GM12878 (cell line): Measurements from ENCODE around the gene GSE1. TPM values are rescaled to one million over a fixed set of nuclear protein-coding genes. Genes with fewer than 3 reads are reported as not detected.

ENCODE experiments used
- ATAC-seq: fragments of 200-7000 bp; cut with Tn5 transposase; 3 replicates; pipeline ENCODE4 v1.9.1; 2020; ENCODE audit warnings: mild to moderate bottlenecking, moderate library complexity
- BruUV-seq: library from RNA; stranded (reverse); fragments of 400-500 nt; replicated peaks from 2 replicates; lab custom pipeline; 2021; lab: Mats Ljungman, UMichigan
- CTCF ChIA-PET: fragments of 300-600 bp; sonication (Branson Sonifier 250); formaldehyde crosslinking; extraction: SDS; loops from one replicate; lab custom pipeline; 2021; ENCODE audit warnings: inconsistent platforms; lab: Yijun Ruan, JAX
- POLR2A ChIA-PET: fragments of 350-600 bp; formaldehyde crosslinking; extraction: SDS; loops from one replicate; lab custom pipeline; 2021; ENCODE audit warnings: inconsistent platforms; lab: Charles Lee
- RAD21 ChIA-PET: fragments of 300-600 bp; sonication (Branson Sonifier 250); formaldehyde crosslinking; loops from one replicate; lab custom pipeline; 2023; ENCODE audit warnings: antibody characterized with exemption; ENCODE audit not compliant: unreplicated experiment; lab: Charles Lee
- SMC1A ChIA-PET: fragments of 300-600 bp; sonication (Branson Sonifier 250); formaldehyde crosslinking; loops from one replicate; lab custom pipeline; 2023; ENCODE audit not compliant: unreplicated experiment, uncharacterized antibody; lab: Charles Lee
- DNase-seq: peaks from one replicate; pipeline ENCODE4 v3.0.0-alpha.2; 2011; ENCODE audit warnings: low read depth, low spot score
- FAIRE-seq: peaks from 3 replicates; lab custom pipeline; 2011; peaks lifted over from hg19 to GRCh38; lab: Jason Lieb, UNC
- H2AFZ ChIP-seq: 2 replicates; pipeline ENCODE4 v1.6.0; 2011; ENCODE audit warnings: low read depth, low read length, control low read depth; ENCODE audit not compliant: control insufficient read depth
- H3K27ac ChIP-seq: 2 replicates; pipeline ENCODE4 v1.5.1; 2011; ENCODE audit warnings: control low read depth; ENCODE audit not compliant: control insufficient read depth, insufficient read depth
- H3K27me3 ChIP-seq, 2 experiments: replicated peaks in 1 of 2; 2 replicates each; pipeline versions ENCODE4 v1.6.0 to v1.6.1; 2011; ENCODE audit warnings: low read length in 1 of 2; ENCODE audit not compliant: control insufficient read depth in 2 of 2, insufficient read depth in 2 of 2
- H3K36me3 ChIP-seq, 2 experiments: 2 replicates each; pipeline ENCODE4 v1.5.1; 2011; ENCODE audit warnings: low read length in 1 of 2; ENCODE audit not compliant: control insufficient read depth in 2 of 2, insufficient read depth in 2 of 2
- H3K4me1 ChIP-seq: 2 replicates; pipeline ENCODE4 v1.6.1; 2011; ENCODE audit warnings: mild to moderate bottlenecking, low read length, moderate library complexity, mixed read lengths; ENCODE audit not compliant: control insufficient read depth, insufficient read depth
- H3K4me2 ChIP-seq: 2 replicates; pipeline ENCODE4 v1.6.0; 2011; ENCODE audit warnings: control low read depth; ENCODE audit not compliant: control insufficient read depth, insufficient read depth
- H3K4me3 ChIP-seq: fragments of 200-600 bp; sonication (generic); 2 replicates; pipeline ENCODE4 v1.5.1; 2016
- H3K79me2 ChIP-seq: 2 replicates; pipeline ENCODE4 v1.6.0; 2011; ENCODE audit warnings: low read length; ENCODE audit not compliant: control insufficient read depth, insufficient read depth
- H3K9ac ChIP-seq: 2 replicates; pipeline ENCODE4 v1.8.0; 2011; ENCODE audit warnings: low read length, control low read depth, mixed read lengths; ENCODE audit not compliant: control insufficient read depth, insufficient read depth
- H3K9me3 ChIP-seq: replicated peaks from 3 replicates; pipeline ENCODE4 v1.5.1; 2011; ENCODE audit warnings: mild to moderate bottlenecking, low read length; ENCODE audit not compliant: control insufficient read depth, insufficient read depth
- H4K20me1 ChIP-seq: 2 replicates; pipeline ENCODE4 v1.6.0; 2011; ENCODE audit not compliant: control insufficient read depth, insufficient read depth
- ATF7 ChIP-seq: fragments of 450-650 bp; IDR thresholded peaks from 2 replicates; pipeline ENCODE4 v1.6.1; 2016; ENCODE audit warnings: low read depth, mild to moderate bottlenecking
- BCL11A ChIP-seq: IDR thresholded peaks from 2 replicates; pipeline ENCODE4 v1.6.1; 2011; ENCODE audit warnings: low read depth, low read length
- MEF2A ChIP-seq: IDR thresholded peaks from 2 replicates; pipeline ENCODE4 v1.6.1; 2011; ENCODE audit warnings: low read depth, mild to moderate bottlenecking, low read length, moderate library complexity; ENCODE audit not compliant: insufficient read depth
- MTA2 ChIP-seq: fragments of 450-650 bp; IDR thresholded peaks from 2 replicates; pipeline ENCODE4 v1.6.1; 2016; ENCODE audit warnings: low read depth, mild to moderate bottlenecking, moderate library complexity
- POLR2A ChIP-seq: IDR thresholded peaks from 2 replicates; pipeline ENCODE4 v1.6.1; 2011; ENCODE audit warnings: low read depth, mild to moderate bottlenecking, low read length
- RAD21 ChIP-seq: IDR thresholded peaks from 2 replicates; pipeline ENCODE4 v1.6.1; 2011; ENCODE audit warnings: mild to moderate bottlenecking, low read depth, low read length, moderate library complexity; ENCODE audit not compliant: insufficient read depth
- RAD51 ChIP-seq: fragments of 450-650 bp; IDR thresholded peaks from 2 replicates; pipeline ENCODE4 v1.6.1; 2016; ENCODE audit warnings: moderate library complexity, mild to moderate bottlenecking, inconsistent platforms
- SKIL ChIP-seq: fragments of 450-650 bp; IDR thresholded peaks from 2 replicates; pipeline ENCODE4 v1.6.1; 2017; ENCODE audit warnings: mild to moderate bottlenecking, low read depth, inconsistent platforms; ENCODE audit not compliant: poor library complexity, severe bottlenecking
- WGBS: methylation state at CpG from one replicate; pipeline ENCODE4 v1.1.6; 2016; ENCODE audit warnings: low lambda C conversion rate; ENCODE audit not compliant: insufficient replicate concordance, insufficient coverage; ENCODE audit errors: missing lambda C conversion rate; 5-methylcytosine and 5-hydroxymethylcytosine counted together
- in situ Hi-C: fragments of 300-500 bp; cut with MboI; formaldehyde crosslinking; loops from 9 replicates; pipeline ENCODE4 v1.14.3; 2018; ENCODE audit warnings: mixed read lengths
- intact Hi-C: fragments of 100-400 bp; cut with micrococcal nuclease; formaldehyde crosslinking; loops from one replicate; pipeline ENCODE4 v1.14.2; 2022; ENCODE audit not compliant: unreplicated experiment
- polyA plus RNA-seq, 11 experiments: library from polyadenylated mRNA; depleted of rRNA in 4 of 11; unstranded in 6 of 11; stranded (reverse) in 5 of 11; fragments of >200 nt; fragmentation: Nextera tagmentation in 4 of 11; fragmentation: Illumina TruSeq in 1 of 11; extraction: Ambion mirVana in 4 of 11; extraction: Trizol in 1 of 11; gene quantifications; 1 replicate in 1 of 11; 2 replicates in 10 of 11; pipeline versions ENCODE4 v1.2.1 to v1.2.3, GENCODE V29; 2011 to 2016; ENCODE audit warnings: inconsistent platforms in 2 of 11, missing spikeins in 2 of 11, low read depth in 1 of 11
- total RNA-seq, 4 experiments: library from RNA; depleted of rRNA in 3 of 4; stranded (reverse); fragments of >200 nt in 3 of 4; fragmentation: Illumina TruSeq in 1 of 4; extraction: Trizol in 1 of 4; gene quantifications; 2 replicates each; pipeline versions ENCODE4 v1.2.1 to v1.2.3, GENCODE V29; 2013 to 2021
- TF ChIP-seq, protein P1 (sequence below): IDR thresholded peaks from 2 replicates; pipeline ENCODE4 v1.6.1; 2011; ENCODE audit warnings: low read depth, mild to moderate bottlenecking, low read length, moderate library complexity, borderline replicate concordance; ENCODE audit errors: extremely low read depth
- TF ChIP-seq, protein P2 (sequence below): IDR thresholded peaks from 2 replicates; pipeline ENCODE4 v1.6.1; 2012; ENCODE audit warnings: low read length, inconsistent platforms

The GSE1 gene
- total and polyA plus RNA-seq, 10 of the 15 experiments (the other 5 are each of a cell fraction or from before 2014, with no cell fraction given): 4.6 to 58.7 (median 18.2) TPM

DNA sequence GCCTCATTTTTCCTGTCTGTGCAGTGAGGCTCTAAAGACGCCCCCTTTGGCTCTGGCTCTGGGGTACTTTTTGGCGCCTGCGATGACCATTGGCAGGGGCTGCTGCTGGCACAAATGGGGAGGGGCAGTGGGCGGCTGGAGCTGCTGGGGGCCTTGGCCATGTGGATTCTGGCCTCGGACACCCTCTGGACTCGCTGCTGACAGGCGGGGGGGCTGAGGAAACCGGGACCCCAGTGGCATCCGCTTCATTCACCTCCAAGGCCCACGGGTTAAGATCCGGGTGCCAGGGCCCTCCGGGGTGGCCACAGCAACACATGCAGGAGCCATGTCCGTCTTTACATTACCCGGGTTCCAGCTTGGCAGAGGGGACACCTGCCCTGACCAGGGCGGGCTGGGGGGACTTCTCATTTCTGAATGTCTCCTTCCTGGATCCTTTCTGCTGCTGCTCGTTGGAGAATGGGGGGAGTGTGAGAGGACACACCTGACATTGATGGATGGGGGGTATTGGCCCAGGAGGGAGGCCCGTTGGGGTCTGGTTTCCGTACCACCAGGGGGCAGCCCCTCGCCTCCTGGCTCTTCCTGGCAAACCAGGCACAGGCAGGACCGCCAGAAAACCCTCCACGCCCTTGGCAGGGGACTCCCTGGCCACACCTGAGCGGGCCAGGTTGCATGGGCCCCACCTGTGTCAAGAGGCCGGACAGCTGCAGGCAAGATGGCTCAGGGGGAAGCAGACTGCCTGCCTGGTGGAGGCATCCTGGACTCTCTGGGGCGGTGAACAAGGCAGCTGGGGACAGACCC, 21.8 kb downstream of the GSE1 start:
- Histone ChIP-seq H3K4me2 (no peak overlapping the region), H3K9me3 (peaks cover 2% of the 10 kb centered on the region; the same call in 1 of the 3 replicates), H3K4me1 (no peaks in the 10 kb centered on the region), H3K27ac (no peak overlapping the region), H3K27me3 (no peaks in the 10 kb centered on the region), H3K36me3 (peaks cover 4 to 41% of the 10 kb centered on the region in 2 experiments; a peak in 2 of 4 replicates), H4K20me1 (peaks cover 8% of the 10 kb centered on the region; the same call in 1 of the 2 replicates), H3K79me2 (peaks cover 12% of the 10 kb centered on the region), H3K9ac (no peak overlapping the region), H3K4me3 (no peak overlapping the region), H2AFZ (no peak overlapping the region)
- ATAC-seq (no peak), DNase-seq (no peak), FAIRE-seq (no peak)
- BruUV-seq: no TSS peak
- POLR2A ChIA-PET: no interaction called here
- CTCF ChIA-PET: interaction anchor here (0.6 to 1.3 kb wide), 2 partner anchors 41 to 1081 kb away, joined by 3 read pairs; no protein-coding TSS in a partner anchor
- RAD21 ChIA-PET: no interaction called here
- in situ Hi-C loops: no loop called here
- WGBS: 78% methylated on average over 24 of the region's 24 CpGs
- SMC1A ChIA-PET: no interaction called here
- intact Hi-C loops: no loop called here
- TF ChIP-seq POLR2A: peak; percentile 42; the same call in 1 of the 2 replicates
- TF ChIP-seq, protein P1, sequence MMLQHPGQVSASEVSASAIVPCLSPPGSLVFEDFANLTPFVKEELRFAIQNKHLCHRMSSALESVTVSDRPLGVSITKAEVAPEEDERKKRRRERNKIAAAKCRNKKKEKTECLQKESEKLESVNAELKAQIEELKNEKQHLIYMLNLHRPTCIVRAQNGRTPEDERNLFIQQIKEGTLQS: no peak

GRCh38 chr16:85635545-85636140, 22.5 kb downstream of the GSE1 start:
- H3K9me3 ChIP-seq: no peaks in the 10 kb centered on the region
- WGBS: 81% methylated on average over 26 of the region's 26 CpGs
- FAIRE-seq: no peak
- TF ChIP-seq MEF2A (no peak), BCL11A (no peak), RAD51 (no peak), RAD21 (no peak), ATF7 (no peak), MTA2 (no peak), SKIL (no peak)
- TF ChIP-seq, protein P2, sequence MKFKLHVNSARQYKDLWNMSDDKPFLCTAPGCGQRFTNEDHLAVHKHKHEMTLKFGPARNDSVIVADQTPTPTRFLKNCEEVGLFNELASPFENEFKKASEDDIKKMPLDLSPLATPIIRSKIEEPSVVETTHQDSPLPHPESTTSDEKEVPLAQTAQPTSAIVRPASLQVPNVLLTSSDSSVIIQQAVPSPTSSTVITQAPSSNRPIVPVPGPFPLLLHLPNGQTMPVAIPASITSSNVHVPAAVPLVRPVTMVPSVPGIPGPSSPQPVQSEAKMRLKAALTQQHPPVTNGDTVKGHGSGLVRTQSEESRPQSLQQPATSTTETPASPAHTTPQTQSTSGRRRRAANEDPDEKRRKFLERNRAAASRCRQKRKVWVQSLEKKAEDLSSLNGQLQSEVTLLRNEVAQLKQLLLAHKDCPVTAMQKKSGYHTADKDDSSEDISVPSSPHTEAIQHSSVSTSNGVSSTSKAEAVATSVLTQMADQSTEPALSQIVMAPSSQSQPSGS: no peak

More at GRCh38 chr16:85635545-85636140, 22.5 kb downstream of the GSE1 start:
- Histone ChIP-seq H3K4me3 (no peak overlapping the region), H4K20me1 (0 out of 2 replicates have a peak, but pooled peaks cover 6% of the 10 kb centered on the region), H3K4me1 (no peaks in the 10 kb centered on the region), H2AFZ (no peak overlapping the region), H3K27me3 (no peaks in the 10 kb centered on the region), H3K9ac (no peak overlapping the region), H3K27ac (no peak overlapping the region), H3K4me2 (no peak overlapping the region), H3K79me2 (peaks cover 5% of the 10 kb centered on the region), H3K36me3 (peaks cover 0 to 38% of the 10 kb centered on the region in 2 experiments; a peak in 2 of 4 replicates)
- intact Hi-C loops (no loop called here), in situ Hi-C loops (no loop called here)
- no TSS peak for BruUV-seq
- ChIA-PET CTCF (interaction anchor here (1.3 kb wide), 1 partner anchor 40 kb away, joined by 3 read pairs; no protein-coding TSS in a partner anchor), RAD21 (interaction anchor here (1.1 kb wide), 1 partner anchor 20 kb away, joined by 5 read pairs; no protein-coding TSS in a partner anchor), POLR2A (no interaction called here), SMC1A (interaction anchor here (1.0 kb wide), 1 partner anchor 76 kb away, joined by 3 read pairs; no protein-coding TSS in a partner anchor)
- ATAC-seq (no peak), DNase-seq (no peak)
